ENCODE data around the gene RDH5. TPM values are rescaled to one million over a fixed set of nuclear protein-coding genes. Genes with fewer than 3 reads are reported as not detected.

The RDH5 gene
- total RNA-seq, 1 experiment from 2014 or later = 6.2 TPM

DNA sequence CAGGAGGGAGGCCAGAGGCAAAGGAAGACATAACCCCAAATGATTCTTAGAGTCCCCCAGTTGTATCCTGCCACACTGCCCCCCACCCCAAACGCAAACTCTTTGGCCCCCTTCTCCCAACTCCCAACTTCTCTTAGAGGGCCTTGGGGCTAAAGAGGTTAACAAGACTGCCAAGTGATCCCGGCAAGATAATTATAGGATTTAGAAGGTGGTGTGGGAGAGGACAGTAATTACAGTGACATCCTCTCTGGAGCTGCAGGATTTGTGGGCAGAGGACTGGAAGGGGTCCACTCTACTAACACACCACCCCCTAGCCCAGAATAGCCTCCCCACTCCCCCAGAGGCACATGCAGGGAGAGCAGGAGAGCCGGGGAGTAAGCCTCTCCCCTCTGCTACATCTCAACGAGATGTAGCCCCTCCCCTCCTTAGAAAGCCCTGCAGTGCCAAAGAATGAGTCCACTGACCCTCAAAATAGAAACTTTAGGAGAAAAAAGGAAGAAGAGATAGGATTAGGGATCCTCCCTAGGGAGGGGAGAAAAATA lies 17.5 kb downstream of the RDH5 start (continued):
- TF ChIP-seq, protein P1, sequence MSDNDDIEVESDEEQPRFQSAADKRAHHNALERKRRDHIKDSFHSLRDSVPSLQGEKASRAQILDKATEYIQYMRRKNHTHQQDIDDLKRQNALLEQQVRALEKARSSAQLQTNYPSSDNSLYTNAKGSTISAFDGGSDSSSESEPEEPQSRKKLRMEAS (IDR thresholded peaks at IDR 0.05) = no peak
- TF ChIP-seq, protein P2, sequence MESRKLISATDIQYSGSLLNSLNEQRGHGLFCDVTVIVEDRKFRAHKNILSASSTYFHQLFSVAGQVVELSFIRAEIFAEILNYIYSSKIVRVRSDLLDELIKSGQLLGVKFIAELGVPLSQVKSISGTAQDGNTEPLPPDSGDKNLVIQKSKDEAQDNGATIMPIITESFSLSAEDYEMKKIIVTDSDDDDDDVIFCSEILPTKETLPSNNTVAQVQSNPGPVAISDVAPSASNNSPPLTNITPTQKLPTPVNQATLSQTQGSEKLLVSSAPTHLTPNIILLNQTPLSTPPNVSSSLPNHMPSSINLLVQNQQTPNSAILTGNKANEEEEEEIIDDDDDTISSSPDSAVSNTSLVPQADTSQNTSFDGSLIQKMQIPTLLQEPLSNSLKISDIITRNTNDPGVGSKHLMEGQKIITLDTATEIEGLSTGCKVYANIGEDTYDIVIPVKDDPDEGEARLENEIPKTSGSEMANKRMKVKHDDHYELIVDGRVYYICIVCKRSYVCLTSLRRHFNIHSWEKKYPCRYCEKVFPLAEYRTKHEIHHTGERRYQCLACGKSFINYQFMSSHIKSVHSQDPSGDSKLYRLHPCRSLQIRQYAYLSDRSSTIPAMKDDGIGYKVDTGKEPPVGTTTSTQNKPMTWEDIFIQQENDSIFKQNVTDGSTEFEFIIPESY (IDR thresholded peaks at IDR 0.05; ENCODE audit: extremely low read depth, insufficient replicate concordance, low read length) = no peak
- TF ChIP-seq SP1 (IDR thresholded peaks at IDR 0.05; ENCODE audit: low read depth) = no peak
- no peak for TF ChIP-seq POLR2AphosphoS5 (IDR thresholded peaks at IDR 0.05; ENCODE audit: low read depth, low read length)

DNA sequence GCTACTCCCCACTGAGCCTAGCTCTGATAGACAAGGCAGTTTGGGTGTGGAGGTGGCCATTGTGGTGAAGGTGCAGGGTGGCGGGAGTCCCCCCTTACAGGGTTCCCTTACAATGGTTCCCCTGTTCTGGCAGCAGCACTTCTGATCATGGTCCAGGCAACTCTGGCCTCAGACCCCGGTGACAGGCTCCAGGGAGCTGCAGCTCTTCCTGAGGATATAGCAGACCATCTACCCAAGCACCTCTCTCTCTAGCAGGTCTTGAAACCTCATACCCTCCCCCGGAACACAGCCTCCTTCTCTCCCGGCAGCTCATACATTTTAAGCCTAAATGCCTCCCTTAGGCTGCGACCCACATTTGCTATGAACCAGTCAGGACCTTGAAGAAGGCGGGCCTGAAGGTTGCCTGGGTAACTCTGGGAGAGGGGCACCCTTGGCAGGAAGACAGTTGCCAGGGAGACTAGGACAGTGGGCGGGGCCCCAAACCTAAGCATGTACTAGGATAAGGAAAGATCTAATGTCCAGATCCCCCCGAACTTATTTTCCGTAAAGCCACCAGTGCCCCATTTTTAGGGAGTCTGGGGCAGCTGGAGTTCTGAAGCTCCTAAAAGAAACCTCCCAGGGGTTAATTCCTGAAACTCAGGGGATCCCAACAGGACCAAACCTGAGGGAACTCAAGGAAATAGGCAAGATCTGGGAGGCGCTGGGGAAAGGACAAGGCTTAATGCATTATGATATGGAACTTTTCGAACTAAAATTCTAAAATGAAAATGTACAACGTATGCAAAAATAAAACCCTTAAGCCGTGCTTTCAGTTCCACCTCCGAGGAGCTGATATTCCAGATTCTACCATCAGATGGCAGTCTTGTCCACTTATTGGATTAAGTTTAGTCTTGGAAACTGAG lies 18.2 kb downstream of the RDH5 start:
- H3K27ac ChIP-seq (ENCODE audit: low read depth, low read length) = peak overlapping the region; percentile 46
- no peaks in the 10 kb centered on the region for H3K9me3 ChIP-seq (ENCODE audit: control insufficient read depth in 1 of 2, insufficient read depth in 1 of 2, low read depth in 1 of 2, low read length in 2 of 2)
- peak; percentile 79 for ATAC-seq
- TF ChIP-seq SRF (IDR thresholded peaks at IDR 0.05; ENCODE audit: low read depth) (no peak), CBX3 (IDR thresholded peaks at IDR 0.05; ENCODE audit: low read depth) (no peak), EGR1 (IDR thresholded peaks at IDR 0.05; ENCODE audit: low read depth) (no peak), POLR2AphosphoS5 (IDR thresholded peaks at IDR 0.05; ENCODE audit: low read depth, low read length) (peak; percentile 42), EZH2phosphoT487 (IDR thresholded peaks at IDR 0.05; ENCODE audit: borderline replicate concordance) (no peak), CEBPB (IDR thresholded peaks at IDR 0.05; ENCODE audit: low read depth) (no peak), ELF1 (IDR thresholded peaks at IDR 0.05; ENCODE audit: borderline replicate concordance, low read depth) (no peak), RAD21 (IDR thresholded peaks at IDR 0.05; ENCODE audit: low read depth) (peak; percentile 95), JUND (IDR thresholded peaks at IDR 0.05) (no peak), POLR2A (IDR thresholded peaks at IDR 0.05; ENCODE audit: borderline replicate concordance, extremely low read depth, insufficient read depth, insufficient read length) (peak; percentile 37)
- TF ChIP-seq, protein P3, sequence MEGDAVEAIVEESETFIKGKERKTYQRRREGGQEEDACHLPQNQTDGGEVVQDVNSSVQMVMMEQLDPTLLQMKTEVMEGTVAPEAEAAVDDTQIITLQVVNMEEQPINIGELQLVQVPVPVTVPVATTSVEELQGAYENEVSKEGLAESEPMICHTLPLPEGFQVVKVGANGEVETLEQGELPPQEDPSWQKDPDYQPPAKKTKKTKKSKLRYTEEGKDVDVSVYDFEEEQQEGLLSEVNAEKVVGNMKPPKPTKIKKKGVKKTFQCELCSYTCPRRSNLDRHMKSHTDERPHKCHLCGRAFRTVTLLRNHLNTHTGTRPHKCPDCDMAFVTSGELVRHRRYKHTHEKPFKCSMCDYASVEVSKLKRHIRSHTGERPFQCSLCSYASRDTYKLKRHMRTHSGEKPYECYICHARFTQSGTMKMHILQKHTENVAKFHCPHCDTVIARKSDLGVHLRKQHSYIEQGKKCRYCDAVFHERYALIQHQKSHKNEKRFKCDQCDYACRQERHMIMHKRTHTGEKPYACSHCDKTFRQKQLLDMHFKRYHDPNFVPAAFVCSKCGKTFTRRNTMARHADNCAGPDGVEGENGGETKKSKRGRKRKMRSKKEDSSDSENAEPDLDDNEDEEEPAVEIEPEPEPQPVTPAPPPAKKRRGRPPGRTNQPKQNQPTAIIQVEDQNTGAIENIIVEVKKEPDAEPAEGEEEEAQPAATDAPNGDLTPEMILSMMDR (IDR thresholded peaks at IDR 0.05 in 2 of 3, conservative IDR thresholded peaks at IDR 0.05 in 1 of 3; ENCODE audit: borderline replicate concordance in 1 of 3, insufficient read depth in 1 of 3, low read depth in 2 of 3, low read length in 2 of 3) = peak; percentile 65 to 93 (median 87)
- TF ChIP-seq, protein P4, sequence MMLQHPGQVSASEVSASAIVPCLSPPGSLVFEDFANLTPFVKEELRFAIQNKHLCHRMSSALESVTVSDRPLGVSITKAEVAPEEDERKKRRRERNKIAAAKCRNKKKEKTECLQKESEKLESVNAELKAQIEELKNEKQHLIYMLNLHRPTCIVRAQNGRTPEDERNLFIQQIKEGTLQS (IDR thresholded peaks at IDR 0.05) = no peak
- H2AFZ ChIP-seq (ENCODE audit: low read depth, low read length, poor library complexity, severe bottlenecking) = peak overlapping the region; percentile 99
- intact Hi-C loops (cut with micrococcal nuclease) = loop anchor here (1.0 to 10.0 kb wide), 5 partner anchors 58 to 376 kb away; partner anchors contain the start of genes PYM1, RPL41, RPS26 and ZC3H10
- no TSS peak for BruUV-seq (replicated peaks)
- no peaks in the 10 kb centered on the region for H4K20me1 ChIP-seq (ENCODE audit: insufficient read depth)
- H3K9ac ChIP-seq (ENCODE audit: low read length) = peak overlapping the region; percentile 57
- peaks cover 14 to 44% of the 10 kb centered on the region in 2 experiments for H3K4me1 ChIP-seq (ENCODE audit: control insufficient read depth in 1 of 2, insufficient read depth in 2 of 2, low read length in 2 of 2)
- H3K36me3 ChIP-seq (ENCODE audit: control insufficient read depth in 1 of 2, insufficient read depth in 2 of 2, low read length in 2 of 2) = no peaks in the 10 kb centered on the region
- H3K9me2 ChIP-seq (ENCODE audit: insufficient read depth) = no peaks in the 10 kb centered on the region
- no peaks in the 10 kb centered on the region for H3K79me2 ChIP-seq (ENCODE audit: insufficient read depth, low read length)
- H3K27me3 ChIP-seq (ENCODE audit: insufficient read depth, low read length) = no peaks in the 10 kb centered on the region
- ChIA-PET CTCF (interaction anchor here (0.7 to 3.6 kb wide), 47 partner anchors 9 to 989 kb away, joined by 3 to 49 read pairs (median 6); partner anchors contain the start of genes CD63, DNAJC14, ERBB3 and ORMDL2), POLR2A (interaction anchor here (0.6 to 3.8 kb wide), 13 partner anchors 9 to 451 kb away, joined by 3 to 24 read pairs (median 4); partner anchors contain the start of genes CD63, DNAJC14, ESYT1 and ORMDL2), RAD21 (ENCODE audit: low non-redundant PET in 1 of 2, low total read pairs in 2 of 2, uncharacterized antibody in 2 of 2, unreplicated experiment in 2 of 2) (interaction anchor here (0.6 to 1.6 kb wide), 12 partner anchors 9 to 301 kb away, joined by 3 to 11 read pairs (median 4); partner anchors contain the start of genes CD63 (in 1 of the 2), DNAJC14 (in 1 of the 2) and RAB5B (in 1 of the 2))
- DNase-seq (ENCODE audit: low read depth, low spot score) = peak; percentile 82
- peak overlapping the region; percentile 63 to 64 for H3K4me3 ChIP-seq (replicated peaks in 1 of 2; ENCODE audit: low read depth in 1 of 2, low read length in 2 of 2)
- H3K4me2 ChIP-seq (ENCODE audit: low read length) = peak overlapping the region; percentile 88
